ENCODE measurements around the gene TRIM66. TPM values are rescaled to one million over a fixed set of nuclear protein-coding genes. Genes with fewer than 3 reads are reported as not detected.

Gene TRIM66
- total RNA-seq, 2 experiments from 2014 or later = 24.7 to 28.4 TPM

GRCh38 chr11:8719721-8720120 is 37.3 kb upstream of the TRIM66 start:
- DNase-seq (no peak), ATAC-seq (no peak)
- H3K27me3 Mint-ChIP-seq = peaks cover 8% of the 10 kb centered on the region
- H3K36me3 Mint-ChIP-seq (ENCODE audit: low read depth) = no peaks in the 10 kb centered on the region
- ChIA-PET POLR2A (interaction anchor here (1.5 kb wide), 1 partner anchor 31 kb away, joined by 5 read pairs; no protein-coding TSS in a partner anchor), CTCF (no interaction called here)
- intact Hi-C loops (cut with micrococcal nuclease) = no loop called here
- no peak overlapping the region for H3K27ac Mint-ChIP-seq
- H3K9me3 Mint-ChIP-seq = no peaks in the 10 kb centered on the region
- H3K4me1 Mint-ChIP-seq (ENCODE audit: low read depth) = peaks cover 5% of the 10 kb centered on the region
- no peak overlapping the region for H3K4me3 Mint-ChIP-seq
- no peak for TF ChIP-seq CTCF (IDR thresholded peaks at IDR 0.05)

- intact Hi-C loops (cut with micrococcal nuclease) = no loop called here
- Mint-ChIP-seq H3K9me3 (no peaks in the 10 kb centered on the region), H3K27ac (no peak overlapping the region), H3K4me3 (no peak overlapping the region), H3K4me1 (ENCODE audit: low read depth) (peaks cover 5% of the 10 kb centered on the region), H3K36me3 (ENCODE audit: low read depth) (no peaks in the 10 kb centered on the region), H3K27me3 (peaks cover 8% of the 10 kb centered on the region)
- CTCF ChIA-PET = no interaction called here
- no peak for ATAC-seq
- no peak for TF ChIP-seq CTCF (IDR thresholded peaks at IDR 0.05)
- POLR2A ChIA-PET = interaction anchor here (1.5 kb wide), 1 partner anchor 30 kb away, joined by 5 read pairs; no protein-coding TSS in a partner anchor
- DNase-seq = no peak
Measured at GRCh38 chr11:8719211-8719649, 36.8 kb upstream of the TRIM66 start.

- intact Hi-C loops (cut with micrococcal nuclease) = no loop called here
- Mint-ChIP-seq H3K4me3 (no peak overlapping the region), H3K27me3 (peaks cover 8% of the 10 kb centered on the region), H3K4me1 (ENCODE audit: low read depth) (peaks cover 5% of the 10 kb centered on the region), H3K36me3 (ENCODE audit: low read depth) (no peaks in the 10 kb centered on the region), H3K27ac (no peak overlapping the region), H3K9me3 (no peaks in the 10 kb centered on the region)
- POLR2A ChIA-PET = no interaction called here
- DNase-seq (no peak), ATAC-seq (no peak)
- TF ChIP-seq CTCF (IDR thresholded peaks at IDR 0.05) = no peak
- CTCF ChIA-PET = no interaction called here
Measured at GRCh38 chr11:8717876-8718753, 35.6 kb upstream of the TRIM66 start.

- no peak overlapping the region for H3K27ac Mint-ChIP-seq
- no peak overlapping the region for H3K4me3 Mint-ChIP-seq
- peaks cover 7% of the 10 kb centered on the region for H3K27me3 Mint-ChIP-seq
- ATAC-seq (no peak), DNase-seq (no peak)
- peaks cover 5% of the 10 kb centered on the region for H3K4me1 Mint-ChIP-seq (ENCODE audit: low read depth)
- ChIA-PET CTCF (no interaction called here), POLR2A (no interaction called here)
- H3K9me3 Mint-ChIP-seq = no peaks in the 10 kb centered on the region
- intact Hi-C loops (cut with micrococcal nuclease) = no loop called here
- no peak for TF ChIP-seq CTCF (IDR thresholded peaks at IDR 0.05)
- no peaks in the 10 kb centered on the region for H3K36me3 Mint-ChIP-seq (ENCODE audit: low read depth)
Measured at GRCh38 chr11:8717544-8717875, 35.0 kb upstream of the TRIM66 start.

- Mint-ChIP-seq H3K27me3 (no peaks in the 10 kb centered on the region), H3K4me3 (no peak overlapping the region), H3K4me1 (ENCODE audit: low read depth) (peaks cover 5% of the 10 kb centered on the region), H3K36me3 (ENCODE audit: low read depth) (no peaks in the 10 kb centered on the region), H3K27ac (no peak overlapping the region), H3K9me3 (no peaks in the 10 kb centered on the region)
- intact Hi-C loops (cut with micrococcal nuclease) = no loop called here
- POLR2A ChIA-PET = no interaction called here
- no peak for ATAC-seq
- DNase-seq = no peak
- CTCF ChIA-PET = interaction anchor here (1.5 kb wide), 1 partner anchor 97 kb away, joined by 4 read pairs; no protein-coding TSS in a partner anchor
- TF ChIP-seq CTCF (IDR thresholded peaks at IDR 0.05) = no peak
Measured at GRCh38 chr11:8715501-8715900, 33.0 kb upstream of the TRIM66 start.

Measured in activated CD8-positive, alpha-beta T cell treated with anti-CD3 and anti-CD28 coated beads for 36 hours (primary cell).